HuH-7 (cell line): ENCODE data around the gene SPNS1.

Source experiments
- DNase-seq: peaks from one replicate; pipeline ENCODE4 v3.0.0; 2011; ENCODE audit warnings: low spot score

Gene SPNS1

DNA sequence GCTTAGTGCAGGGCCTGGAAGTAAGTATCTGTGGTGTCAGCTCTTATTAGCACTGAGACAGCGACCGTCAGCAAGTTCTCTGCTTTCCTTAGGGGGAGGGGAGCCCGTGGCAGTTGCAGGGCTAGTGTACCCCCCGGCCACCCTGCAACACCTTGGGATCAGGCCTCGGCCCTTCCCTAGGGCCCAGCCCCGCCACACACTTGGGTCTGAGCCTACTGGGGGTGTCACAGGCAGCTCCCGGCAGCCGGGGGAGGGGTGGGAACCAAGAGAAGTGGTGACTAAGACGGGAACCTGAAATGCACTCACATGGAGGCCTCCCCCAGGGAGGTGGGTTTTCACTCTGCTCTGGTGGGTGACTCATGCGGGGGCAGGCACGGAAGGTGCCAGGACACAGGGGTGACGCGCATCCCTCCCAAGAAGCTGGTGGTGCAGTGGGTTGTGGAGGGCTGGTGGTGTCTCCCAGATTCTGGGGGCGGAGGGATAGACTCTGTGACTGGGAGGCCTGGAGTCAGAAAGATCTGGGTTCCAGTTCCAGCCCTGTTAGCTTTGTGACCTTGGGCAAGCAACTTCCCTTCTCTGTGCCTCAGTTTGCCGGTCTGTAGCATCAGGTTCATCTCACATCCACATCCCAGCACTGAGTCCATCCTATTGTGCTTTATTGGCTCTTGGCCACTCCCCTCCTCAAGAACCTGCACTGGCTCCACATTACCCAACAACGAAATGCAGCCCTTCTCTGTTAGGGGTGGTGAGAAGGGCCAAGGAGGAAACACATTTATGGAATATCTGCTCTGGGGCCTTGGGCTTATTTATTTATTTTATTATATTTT lies 54.8 kb downstream of the SPNS1 start:
- no peak for DNase-seq

DNA sequence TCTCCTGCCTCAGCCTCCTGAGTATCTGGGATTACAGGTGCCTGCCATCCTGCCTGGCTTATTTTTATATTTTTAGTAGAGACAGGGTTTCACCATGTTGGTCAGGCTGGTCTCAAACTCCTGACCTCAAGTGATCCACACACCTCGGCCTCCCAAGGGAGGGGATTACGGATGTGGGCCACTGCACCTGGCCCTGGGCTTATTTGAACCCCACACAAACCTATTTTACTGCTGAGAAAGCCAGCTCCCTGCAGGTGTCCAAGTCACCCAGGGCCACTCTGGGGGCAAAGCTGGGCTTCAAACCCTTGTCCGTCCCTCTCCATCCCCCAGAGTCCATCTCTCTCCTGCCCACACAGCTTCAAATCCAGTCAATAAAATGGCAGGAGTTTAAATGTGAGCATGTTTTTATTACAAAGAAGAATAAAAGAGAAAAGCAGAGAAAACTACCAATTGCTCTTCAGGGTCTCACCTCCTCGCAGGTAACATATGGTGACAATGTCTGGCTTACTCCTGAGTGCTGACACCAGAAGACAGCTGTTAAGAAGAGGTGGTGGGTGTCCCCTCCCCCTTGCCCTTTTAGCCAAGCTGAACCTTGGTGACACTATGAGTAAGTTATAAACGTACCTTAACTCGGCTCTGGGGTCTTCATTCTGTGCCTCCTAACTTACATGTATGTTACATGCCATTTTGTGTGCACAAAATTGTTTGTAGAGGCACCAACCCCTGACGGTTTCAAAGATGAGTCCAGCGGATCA lies 55.7 kb downstream of the SPNS1 start:
- DNase-seq, result no peak
